Chondrocyte (in vitro differentiated cells): ENCODE results near the gene PTTG1IP2. TPM values are rescaled to one million over a fixed set of nuclear protein-coding genes. Genes with fewer than 3 reads are reported as not detected.

ENCODE experiments used
- DNase-seq: peaks from one replicate; pipeline ENCODE4 v3.0.0; 2021; ENCODE audit warnings: mixed read lengths, low spot score
- H3K27ac Mint-ChIP-seq: one replicate; pipeline ENCODE4 v1.8.0; 2021; ENCODE audit warnings: mild to moderate bottlenecking, moderate library complexity, mixed read lengths; ENCODE audit not compliant: unreplicated experiment
- H3K27me3 Mint-ChIP-seq: 2 replicates; pipeline ENCODE4 v1.8.0; 2021; ENCODE audit warnings: low read depth, mixed read lengths
- H3K36me3 Mint-ChIP-seq: 2 replicates; pipeline ENCODE4 v1.8.0; 2021; ENCODE audit warnings: low read depth, mixed read lengths
- H3K4me1 Mint-ChIP-seq: 2 replicates; pipeline ENCODE4 v1.8.0; 2021; ENCODE audit warnings: low read depth, mild to moderate bottlenecking, mixed read lengths
- H3K4me3 Mint-ChIP-seq: one replicate; pipeline ENCODE4 v1.8.0; 2021; ENCODE audit warnings: mild to moderate bottlenecking, moderate library complexity, mixed read lengths; ENCODE audit not compliant: unreplicated experiment
- H3K9me3 Mint-ChIP-seq: 2 replicates; pipeline ENCODE4 v1.8.0; 2021; ENCODE audit warnings: low read depth, mixed read lengths
- CTCF ChIP-seq: fragments of 200-600 bp; sonication (generic); IDR thresholded peaks from 2 replicates; pipeline ENCODE4 v1.5.0; 2021; ENCODE audit warnings: antibody characterized with exemption, mild to moderate bottlenecking, moderate library complexity
- total RNA-seq: library from RNA; stranded (reverse); gene quantifications from 3 replicates; pipeline ENCODE4 v1.2.1, GENCODE V29; 2021

Gene PTTG1IP2
- total RNA-seq, 1 donor from 2014 or later = not detected

GRCh38 chr7:90484706-90485105, 15.3 kb downstream of the PTTG1IP2 start:
- no peak for DNase-seq
- H3K4me3 Mint-ChIP-seq = no peak overlapping the region
- TF ChIP-seq CTCF = no peak
- H3K4me1 Mint-ChIP-seq = peaks cover 3% of the 10 kb centered on the region
- H3K27me3 Mint-ChIP-seq = no peaks in the 10 kb centered on the region
- no peaks in the 10 kb centered on the region for H3K9me3 Mint-ChIP-seq
- no peak overlapping the region for H3K27ac Mint-ChIP-seq
- H3K36me3 Mint-ChIP-seq = no peaks in the 10 kb centered on the region

- TF ChIP-seq CTCF = no peak
- no peak overlapping the region for H3K27ac Mint-ChIP-seq
- H3K4me1 Mint-ChIP-seq = peaks cover 3% of the 10 kb centered on the region
- no peak for DNase-seq
- H3K36me3 Mint-ChIP-seq = no peaks in the 10 kb centered on the region
- H3K9me3 Mint-ChIP-seq = no peaks in the 10 kb centered on the region
- H3K27me3 Mint-ChIP-seq = no peaks in the 10 kb centered on the region
- H3K4me3 Mint-ChIP-seq = no peak overlapping the region
These were observed 16.4 kb downstream of the PTTG1IP2 start for GRCh38 chr7:90485734-90486316.

- Mint-ChIP-seq H3K4me1 (peaks cover 3% of the 10 kb centered on the region), H3K9me3 (no peaks in the 10 kb centered on the region), H3K36me3 (no peaks in the 10 kb centered on the region), H3K27ac (no peak overlapping the region), H3K4me3 (no peak overlapping the region), H3K27me3 (no peaks in the 10 kb centered on the region)
- no peak for DNase-seq
- TF ChIP-seq CTCF = no peak
These were observed 18.4 kb downstream of the PTTG1IP2 start for GRCh38 chr7:90487808-90488207.

- DNase-seq = no peak
- Mint-ChIP-seq H3K27ac (no peak overlapping the region), H3K36me3 (no peaks in the 10 kb centered on the region), H3K9me3 (no peaks in the 10 kb centered on the region), H3K27me3 (no peaks in the 10 kb centered on the region), H3K4me1 (peaks cover 3% of the 10 kb centered on the region), H3K4me3 (no peak overlapping the region)
- TF ChIP-seq CTCF = no peak
These were observed 18.8 kb downstream of the PTTG1IP2 start for GRCh38 chr7:90488220-90488619.

- TF ChIP-seq CTCF = no peak
- peaks cover 3% of the 10 kb centered on the region for H3K4me1 Mint-ChIP-seq
- H3K9me3 Mint-ChIP-seq = no peaks in the 10 kb centered on the region
- DNase-seq = no peak
- no peaks in the 10 kb centered on the region for H3K36me3 Mint-ChIP-seq
- H3K4me3 Mint-ChIP-seq = no peak overlapping the region
- no peaks in the 10 kb centered on the region for H3K27me3 Mint-ChIP-seq
- H3K27ac Mint-ChIP-seq = no peak overlapping the region
These were observed 22.8 kb downstream of the PTTG1IP2 start for GRCh38 chr7:90492250-90492649.
